HG03521 (cell line): ENCODE data around the gene KCNAB2.

Experiments used
- ATAC-seq: cut with Tn5 transposase; IDR thresholded peaks from one replicate; pipeline ENCODE4 v1.9.1; 2021; ENCODE audit warnings: mild to moderate bottlenecking, moderate library complexity; ENCODE audit not compliant: unreplicated experiment

The KCNAB2 gene

GRCh38 chr1:6124746-6125365 is 79.2 kb downstream of the KCNAB2 start:
- no peak for ATAC-seq

GRCh38 chr1:6125366-6125765 is 79.7 kb downstream of the KCNAB2 start:
- no peak for ATAC-seq

- ATAC-seq: no peak
These were observed 80.3 kb downstream of the KCNAB2 start for GRCh38 chr1:6126028-6126427.

DNA sequence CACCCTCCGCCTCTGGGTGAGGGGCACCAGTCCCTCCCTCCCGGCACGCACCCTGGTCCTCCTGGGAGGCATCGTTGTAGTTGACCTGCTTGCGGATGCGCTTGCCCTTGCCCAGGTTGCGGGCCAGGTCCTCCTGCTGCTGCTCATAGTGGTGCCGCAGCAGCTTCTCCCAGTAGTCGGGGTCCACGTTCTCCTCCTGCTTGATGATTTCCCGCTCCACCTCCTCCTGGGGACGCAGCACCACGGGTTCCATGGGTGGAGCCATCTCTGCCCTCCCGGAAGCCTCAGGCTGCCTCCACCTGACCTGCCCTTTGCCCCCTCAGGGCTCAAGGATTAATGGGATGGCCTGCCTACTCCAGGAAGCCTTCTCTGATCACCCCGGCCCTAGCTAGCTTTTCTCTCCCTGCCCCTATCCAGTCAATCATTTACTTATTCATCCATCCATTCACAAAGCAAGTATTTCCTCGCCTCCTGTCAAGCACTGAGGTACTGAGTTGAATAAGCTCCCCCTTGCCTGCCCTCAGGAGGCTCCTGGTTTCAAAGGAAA is 80.9 kb downstream of the KCNAB2 start:
- ATAC-seq: no peak

DNA sequence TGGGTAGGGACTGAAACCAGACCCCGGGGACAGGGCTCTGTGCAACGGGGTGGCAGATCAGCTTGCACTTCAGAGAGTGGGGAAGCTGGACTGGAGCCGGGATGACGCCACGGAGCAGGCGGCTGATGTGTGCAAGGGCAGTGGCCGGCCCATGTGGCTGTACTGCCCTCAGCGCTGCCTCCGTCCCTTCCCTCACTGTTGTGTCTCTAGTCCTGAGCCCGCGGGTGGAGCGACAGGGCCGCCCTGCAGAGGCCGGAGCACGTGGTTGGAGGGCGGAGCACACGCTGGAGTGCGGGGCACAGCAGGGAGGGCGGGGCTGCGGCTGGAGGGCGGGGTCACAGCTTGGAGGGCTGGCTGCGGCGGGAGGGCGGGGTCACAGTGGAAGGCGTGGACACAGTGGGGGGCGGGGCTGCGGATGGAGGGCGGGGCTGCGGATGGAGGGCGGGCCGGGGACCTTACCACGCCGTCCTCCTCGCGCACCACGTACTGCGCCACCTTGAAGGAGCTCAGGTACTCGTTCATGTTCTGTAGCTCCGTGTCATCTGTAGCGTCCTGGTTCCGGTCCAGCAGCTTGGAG is 82.0 kb downstream of the KCNAB2 start:
- no peak for ATAC-seq

DNA sequence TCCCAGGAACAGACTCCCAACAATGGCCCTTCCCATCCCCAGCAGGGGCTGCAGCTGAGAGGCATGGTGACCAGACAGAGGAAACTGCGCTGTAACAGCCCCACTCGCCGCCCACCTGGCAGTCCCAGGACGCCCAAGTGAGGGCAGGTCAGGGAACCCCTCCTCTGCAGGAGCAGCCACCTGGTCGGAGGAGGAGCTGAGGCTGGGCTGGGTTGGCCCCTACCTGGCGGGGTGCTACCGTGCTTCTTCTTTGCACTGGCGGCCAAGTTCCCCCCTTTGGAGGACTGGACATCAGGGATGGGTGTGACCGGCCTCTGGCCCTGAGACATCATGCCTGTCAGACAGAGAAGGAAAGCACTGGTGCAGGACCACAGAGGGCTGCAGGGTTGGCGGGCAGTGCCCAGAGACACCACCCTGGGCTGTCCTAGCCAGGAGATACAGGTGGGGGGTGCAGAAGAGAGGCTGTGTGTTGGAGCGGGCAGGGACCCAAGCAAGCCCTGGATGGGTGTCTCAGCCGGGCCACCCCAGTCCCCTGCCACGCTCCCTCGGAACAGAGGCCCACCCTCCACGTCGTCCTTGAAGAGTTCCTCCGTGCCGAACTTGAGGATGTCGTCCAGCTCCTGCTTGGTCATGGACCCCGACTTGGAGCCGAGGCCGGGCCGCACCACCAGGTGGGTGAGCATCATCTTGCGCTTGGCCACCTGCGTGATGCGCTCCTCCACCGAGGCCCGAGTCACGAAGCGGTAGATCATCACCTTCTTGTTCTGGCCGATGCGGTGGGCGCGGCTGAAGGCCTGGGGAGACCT is 82.8 kb downstream of the KCNAB2 start:
- ATAC-seq: no peak

DNA sequence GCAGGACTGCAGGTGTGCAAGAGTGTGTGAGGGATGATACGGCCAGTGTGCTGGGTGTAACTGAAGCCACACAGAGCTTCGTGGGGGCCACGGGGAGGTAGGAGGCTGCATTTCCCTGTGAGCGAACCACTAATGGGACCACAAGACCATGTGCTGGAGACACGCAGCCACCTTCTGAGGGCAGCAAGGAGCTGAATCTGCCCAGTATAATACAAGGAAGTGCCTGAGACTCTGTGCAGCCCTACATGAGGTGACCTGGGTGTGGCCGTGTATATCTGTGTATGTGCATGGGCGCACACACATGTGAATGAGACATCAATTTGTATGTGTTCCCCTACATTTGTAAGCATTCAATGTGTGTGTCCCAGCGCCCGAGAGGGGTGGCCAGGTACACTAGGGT is 83.6 kb downstream of the KCNAB2 start:
- no peak for ATAC-seq

- no peak for ATAC-seq
These were observed 84.3 kb downstream of the KCNAB2 start for GRCh38 chr1:6130036-6130435.

- ATAC-seq: no peak
These were observed 84.9 kb downstream of the KCNAB2 start for GRCh38 chr1:6130596-6130995.

- no peak for ATAC-seq
These were observed 85.9 kb downstream of the KCNAB2 start for GRCh38 chr1:6131561-6131960.

DNA sequence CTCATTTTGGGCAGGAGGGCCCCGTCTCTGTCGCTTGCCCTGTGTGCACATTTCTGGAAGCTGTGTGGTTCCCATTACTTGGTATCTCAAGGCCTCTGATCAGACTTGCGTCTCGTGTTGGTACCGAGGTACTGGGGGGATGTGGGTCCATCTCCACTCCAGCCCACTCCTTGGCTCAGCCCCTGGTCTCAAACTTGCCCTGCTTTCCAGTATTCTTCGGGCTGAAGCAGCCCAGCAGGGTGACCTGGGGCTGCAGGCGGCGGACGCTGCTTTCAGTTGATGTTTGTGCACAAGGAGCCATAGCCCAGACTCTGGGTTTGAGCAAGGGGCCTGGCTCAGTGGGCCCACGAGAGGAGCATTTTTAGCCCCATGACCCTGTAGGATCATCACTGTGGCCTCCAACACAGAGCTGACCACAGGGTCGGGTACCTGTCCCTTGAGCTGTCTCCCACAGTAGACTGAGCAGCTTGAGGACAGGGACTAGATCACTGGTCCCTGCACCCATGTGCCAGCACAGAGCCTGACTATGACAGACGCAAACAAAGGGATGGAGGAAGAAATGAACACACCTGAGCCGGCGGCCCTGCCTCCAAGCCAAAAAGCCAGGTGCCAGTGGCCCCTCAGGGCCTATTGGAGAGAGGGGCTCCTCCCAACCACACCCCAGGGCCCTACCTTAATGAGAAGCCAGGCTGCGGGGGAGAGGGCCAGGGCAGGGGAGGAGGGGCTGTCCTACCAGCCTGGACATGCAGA is 87.6 kb downstream of the KCNAB2 start:
- ATAC-seq: no peak

DNA sequence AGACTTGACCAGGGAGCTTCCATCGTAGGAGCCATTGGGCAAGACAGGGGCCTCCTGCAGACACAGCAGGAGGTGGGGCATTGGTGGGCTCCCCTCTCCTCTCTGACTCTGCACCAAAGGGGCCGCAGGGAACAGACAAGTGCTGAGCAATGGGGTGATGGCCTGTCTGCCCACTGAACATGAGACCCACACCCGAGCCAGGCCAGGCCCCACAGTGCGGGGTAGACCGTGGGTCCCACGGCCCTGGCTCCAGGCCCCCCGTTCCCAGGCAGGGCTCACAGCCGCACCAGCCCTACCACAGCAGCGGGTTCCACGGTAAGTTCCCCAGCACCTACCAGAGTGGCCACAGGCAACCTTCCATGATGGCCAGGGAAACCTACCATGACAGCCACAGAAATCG is 88.5 kb downstream of the KCNAB2 start:
- ATAC-seq: no peak

- no peak for ATAC-seq
These were observed 89.2 kb downstream of the KCNAB2 start for GRCh38 chr1:6134741-6135510.

DNA sequence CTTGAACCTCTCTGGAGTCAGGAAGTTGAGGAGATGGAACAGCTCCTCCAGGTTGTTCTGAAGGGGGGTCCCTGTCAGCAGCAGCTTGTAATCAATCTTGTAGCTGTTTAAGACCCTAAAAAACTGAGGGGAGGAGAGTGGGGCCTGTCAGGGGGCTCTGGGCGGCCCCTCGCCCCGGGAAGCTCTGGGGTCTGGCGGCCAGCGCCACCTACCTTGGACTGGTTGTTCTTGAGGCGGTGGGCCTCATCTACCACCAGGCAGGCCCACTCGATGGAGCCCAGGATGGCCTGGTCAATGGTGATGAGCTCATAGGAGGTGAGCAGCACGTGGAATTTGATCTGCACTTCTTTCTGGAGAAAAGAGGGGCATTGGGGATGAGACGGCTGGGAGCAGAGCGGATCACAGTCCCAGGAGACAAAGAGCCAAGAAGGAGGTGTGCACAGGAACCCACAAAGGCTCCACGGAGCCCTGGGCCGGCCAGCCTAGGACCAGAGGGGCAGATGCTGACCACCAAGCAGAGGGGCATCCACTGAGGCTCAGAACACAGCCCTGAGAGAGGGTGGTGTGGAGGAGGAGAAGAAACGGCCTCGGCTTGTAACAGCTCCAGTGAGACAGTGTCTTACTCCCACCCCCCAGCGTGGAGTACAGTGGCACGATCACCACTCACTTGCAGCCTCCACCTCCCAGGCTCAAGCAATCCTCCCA is 91.0 kb downstream of the KCNAB2 start:
- ATAC-seq: no peak

DNA sequence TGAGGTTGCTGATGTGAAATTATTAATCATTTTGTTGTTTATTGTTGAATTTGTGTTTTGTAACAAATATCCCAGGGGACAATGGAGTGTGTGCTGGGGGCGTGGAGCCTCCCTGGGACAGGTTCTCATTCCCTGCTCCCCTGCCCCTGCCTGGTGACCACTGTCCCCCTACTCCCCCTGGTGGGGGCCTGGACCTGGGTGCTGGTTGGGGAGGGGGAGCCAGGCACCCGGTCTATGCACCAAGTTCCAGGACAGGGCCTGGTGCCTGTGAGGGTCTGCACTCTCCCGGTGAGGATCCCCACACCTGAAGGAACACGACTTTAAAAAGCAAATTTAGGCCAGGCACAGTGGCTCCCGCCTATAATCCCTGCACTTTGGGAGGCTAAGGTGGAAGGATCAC is 92.1 kb downstream of the KCNAB2 start:
- no peak for ATAC-seq

DNA sequence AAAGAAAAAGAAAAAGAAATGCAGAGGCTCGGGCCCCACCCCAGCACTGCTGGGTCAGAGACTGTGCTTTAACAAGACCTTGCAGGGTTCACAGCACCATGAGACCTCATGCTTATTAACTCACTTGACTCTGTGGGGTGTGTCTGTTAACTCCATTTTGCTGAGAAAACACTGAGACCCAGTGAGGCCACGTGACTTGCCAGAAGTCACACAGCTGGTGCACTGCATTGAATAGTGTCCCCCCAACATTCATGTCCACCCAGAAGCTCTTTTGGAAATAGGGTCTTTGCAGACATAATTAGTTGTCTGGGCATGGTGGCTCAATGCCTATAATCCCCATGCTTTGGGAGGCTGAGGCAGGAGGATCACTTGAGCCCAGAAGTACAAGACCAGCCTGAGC is 94.7 kb downstream of the KCNAB2 start:
- no peak for ATAC-seq

- ATAC-seq: no peak
These were observed 95.9 kb downstream of the KCNAB2 start for GRCh38 chr1:6141592-6141991.

DNA sequence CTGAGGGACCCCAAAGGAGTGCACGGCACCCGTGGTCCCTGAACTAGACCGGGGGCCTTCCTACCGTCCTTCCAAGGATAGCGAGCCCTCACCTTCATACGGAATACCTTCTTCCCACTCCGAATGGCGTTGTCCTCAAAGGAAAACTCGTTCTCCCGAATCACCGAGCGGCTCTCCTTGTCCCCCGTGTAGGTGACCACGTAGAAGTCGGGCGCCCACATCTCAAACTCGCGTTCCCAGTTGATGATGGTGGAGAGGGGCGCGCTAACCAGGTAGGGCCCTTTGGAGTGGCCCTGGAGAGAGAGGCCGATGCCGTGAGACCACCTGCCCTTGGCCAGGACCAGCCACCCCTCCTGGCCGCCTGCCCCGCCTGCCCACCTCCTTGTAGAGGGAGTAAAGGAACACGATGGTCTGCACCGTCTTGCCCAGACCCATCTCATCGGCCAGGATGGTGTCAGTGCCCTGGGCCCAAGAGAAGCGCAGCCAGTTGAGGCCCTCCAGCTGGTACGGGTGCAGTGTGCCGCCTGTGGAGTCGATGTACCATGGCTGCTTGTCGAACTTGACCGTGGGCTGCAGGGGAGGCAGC is 96.4 kb downstream of the KCNAB2 start:
- ATAC-seq: no peak

- ATAC-seq: no peak
These were observed 97.0 kb downstream of the KCNAB2 start for GRCh38 chr1:6142734-6143133.

DNA sequence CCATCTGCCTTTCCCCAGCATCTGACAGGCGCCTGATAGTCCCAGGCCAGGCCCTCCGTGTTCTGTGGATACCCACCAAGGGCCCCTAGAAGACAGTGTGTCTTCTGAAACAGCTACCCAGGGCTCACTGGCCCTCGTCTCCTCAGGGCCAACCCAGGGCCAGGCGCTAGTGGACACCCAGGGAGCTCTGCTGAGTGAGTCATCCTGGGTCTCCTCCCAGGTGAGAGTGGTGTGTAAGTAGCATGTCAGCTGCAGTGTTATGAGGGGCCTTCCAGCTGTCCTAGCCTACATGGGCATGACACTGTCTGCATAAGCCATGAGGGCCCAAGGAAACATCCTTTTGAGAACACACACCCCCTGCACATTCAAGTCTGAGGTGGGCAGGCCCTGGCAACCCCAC is 97.7 kb downstream of the KCNAB2 start:
- ATAC-seq: no peak
